HG03066 (cell line): ENCODE results near the gene TF.

Source experiments
- ATAC-seq: cut with Tn5 transposase; IDR thresholded peaks from one replicate; pipeline ENCODE4 v1.9.1; 2021; ENCODE audit warnings: low read depth; ENCODE audit not compliant: unreplicated experiment

The TF gene

GRCh38 chr3:133804896-133805295 is 58.7 kb downstream of the TF start:
- ATAC-seq: no peak

GRCh38 chr3:133805384-133805701 is 59.1 kb downstream of the TF start:
- no peak for ATAC-seq

- peak; percentile 98 for ATAC-seq
Measured at GRCh38 chr3:133805702-133806475, 59.7 kb downstream of the TF start, which contains the start of gene SRPRB. SRPRB (plus strand) TSS chr3:133805815; CDS start chr3:133805849, 34 bp downstream.

- ATAC-seq: no peak
Measured at GRCh38 chr3:133812872-133813271, 66.7 kb downstream of the TF start.

GRCh38 chr3:133815386-133815785 is 69.2 kb downstream of the TF start:
- ATAC-seq: no peak

GRCh38 chr3:133820129-133820528 is 73.9 kb downstream of the TF start:
- ATAC-seq: no peak

- no peak for ATAC-seq
Measured at GRCh38 chr3:133820889-133821675, 74.9 kb downstream of the TF start.

- no peak for ATAC-seq
Measured at GRCh38 chr3:133821767-133822638, 75.8 kb downstream of the TF start.

GRCh38 chr3:133824961-133825485 is 78.8 kb downstream of the TF start:
- ATAC-seq: no peak

- ATAC-seq: no peak
Measured at GRCh38 chr3:133825969-133826727, 80.0 kb downstream of the TF start.

- no peak for ATAC-seq
Measured at GRCh38 chr3:133827136-133827535, 80.9 kb downstream of the TF start.

GRCh38 chr3:133827684-133828083 is 81.5 kb downstream of the TF start:
- no peak for ATAC-seq

- ATAC-seq: no peak
Measured at GRCh38 chr3:133828576-133829309, 82.5 kb downstream of the TF start.

- ATAC-seq: no peak
Measured at GRCh38 chr3:133829310-133829707, 83.1 kb downstream of the TF start.

- no peak for ATAC-seq
Measured at GRCh38 chr3:133830071-133830470, 83.9 kb downstream of the TF start.

- ATAC-seq: no peak
Measured at GRCh38 chr3:133831966-133832801, 86.0 kb downstream of the TF start.

GRCh38 chr3:133832802-133833144 is 86.6 kb downstream of the TF start:
- ATAC-seq: no peak

GRCh38 chr3:133833267-133833666 is 87.1 kb downstream of the TF start:
- ATAC-seq: no peak
